Fibroblast of gingiva (primary cell): Measurements from ENCODE around the gene BFSP1.

ENCODE experiments used
- DNase-seq: peaks from one replicate; pipeline ENCODE4 v3.0.0-alpha.2; 2011; ENCODE audit warnings: low read depth

The BFSP1 gene

DNA sequence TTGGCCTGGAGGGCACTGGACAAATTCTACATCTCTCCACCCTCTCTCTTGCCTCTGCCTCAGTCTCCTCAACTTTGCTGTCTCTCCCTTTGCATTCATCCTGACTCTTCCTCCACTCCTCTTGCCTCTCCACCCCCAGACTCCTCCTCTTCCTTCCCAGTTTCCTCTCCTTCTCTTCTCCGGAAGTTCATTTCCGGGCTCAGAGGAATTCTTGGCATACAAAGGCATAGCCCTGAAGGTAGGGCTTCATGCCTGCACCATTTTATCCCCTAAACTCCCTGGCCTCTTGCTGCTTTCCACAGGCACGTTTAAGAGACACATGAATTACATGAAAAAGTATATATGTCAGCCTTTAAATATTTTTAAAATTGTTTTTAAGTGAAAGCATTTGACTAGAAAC, 10.6 kb downstream of the BFSP1 start:
- no peak for DNase-seq

DNA sequence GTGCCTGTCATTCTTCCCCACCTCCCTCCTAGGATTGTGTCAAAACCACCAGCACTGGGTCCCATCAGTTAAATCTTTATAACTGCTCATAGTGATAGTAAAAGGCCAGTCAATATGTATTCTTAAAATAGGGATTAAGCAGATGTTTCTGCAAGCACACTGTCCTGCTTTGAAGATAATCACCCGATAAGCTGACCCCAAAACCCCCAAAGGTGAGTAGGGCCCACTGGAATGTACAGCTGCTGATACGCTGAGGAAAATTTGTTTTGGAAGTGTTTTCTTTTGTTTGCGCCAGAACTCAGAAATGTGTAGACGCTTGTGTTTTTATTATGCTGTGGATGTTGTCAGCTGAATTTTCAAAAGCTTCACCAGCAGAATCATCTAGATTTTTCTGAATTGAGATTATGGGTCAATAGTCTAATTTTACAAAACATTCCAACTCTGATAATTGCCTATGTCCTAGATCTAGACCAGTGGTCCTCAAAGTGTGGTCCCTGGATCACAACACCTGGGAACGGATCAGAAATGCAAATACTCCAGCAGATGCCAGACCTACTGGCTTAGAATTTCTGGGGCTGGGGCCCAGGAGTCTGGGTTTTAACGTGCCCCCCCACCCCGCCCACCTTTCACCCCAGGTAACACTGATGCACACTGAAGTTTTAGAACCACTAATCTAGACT, 11.4 kb downstream of the BFSP1 start:
- no peak for DNase-seq

DNA sequence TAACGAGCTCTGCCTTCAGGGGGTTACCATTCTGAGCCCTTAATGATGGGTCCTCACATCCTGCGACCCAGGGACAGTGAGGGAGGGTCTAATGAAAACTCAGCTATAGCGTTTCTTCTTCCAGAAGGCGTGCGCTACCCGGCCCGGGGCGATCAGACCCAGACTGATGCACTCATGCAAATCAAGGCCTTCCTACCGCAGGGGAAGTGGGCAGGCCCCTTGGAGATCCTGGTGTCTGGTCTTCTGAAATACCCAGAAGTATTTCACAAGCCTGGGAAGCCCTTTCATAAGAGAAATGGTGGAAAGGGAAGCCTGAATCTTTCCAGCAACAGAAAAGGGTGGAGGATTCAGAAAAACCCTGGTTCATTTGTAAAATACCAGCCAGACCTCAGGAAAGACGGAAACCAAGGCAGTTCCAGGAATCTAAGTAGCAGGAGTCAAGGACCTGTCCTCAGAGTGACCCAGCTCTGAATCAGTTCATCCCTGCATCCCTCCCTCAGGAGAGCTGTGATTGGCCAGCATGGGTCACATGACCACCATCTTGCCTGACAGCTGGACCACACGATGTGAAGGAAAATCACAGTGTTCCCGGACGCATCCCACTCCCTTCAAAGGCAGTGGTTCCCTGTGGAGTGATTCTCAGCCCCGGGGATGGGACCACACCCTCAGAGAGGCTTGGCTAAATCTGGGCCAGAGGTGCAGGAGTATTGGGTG, 12.7 kb downstream of the BFSP1 start:
- DNase-seq, result no peak

DNA sequence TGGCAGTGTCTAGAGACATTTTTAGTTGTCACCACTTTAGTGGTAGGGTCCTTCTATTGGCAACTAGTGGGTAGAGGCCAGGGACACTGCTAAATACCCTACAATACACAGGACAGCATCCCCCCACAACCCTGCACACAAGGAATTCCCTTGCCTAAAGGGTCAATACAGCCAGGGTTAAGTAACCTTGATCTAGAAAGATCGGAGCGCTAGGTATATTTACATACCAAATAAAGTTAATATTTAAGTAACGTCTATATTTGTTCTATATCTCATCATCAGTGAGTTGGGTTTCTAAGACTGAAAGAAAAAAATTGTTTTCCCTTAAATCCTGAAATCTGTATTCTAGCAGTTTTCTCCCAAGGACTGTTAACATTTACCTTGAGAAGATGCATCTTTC, 16.1 kb downstream of the BFSP1 start:
- no peak for DNase-seq

DNA sequence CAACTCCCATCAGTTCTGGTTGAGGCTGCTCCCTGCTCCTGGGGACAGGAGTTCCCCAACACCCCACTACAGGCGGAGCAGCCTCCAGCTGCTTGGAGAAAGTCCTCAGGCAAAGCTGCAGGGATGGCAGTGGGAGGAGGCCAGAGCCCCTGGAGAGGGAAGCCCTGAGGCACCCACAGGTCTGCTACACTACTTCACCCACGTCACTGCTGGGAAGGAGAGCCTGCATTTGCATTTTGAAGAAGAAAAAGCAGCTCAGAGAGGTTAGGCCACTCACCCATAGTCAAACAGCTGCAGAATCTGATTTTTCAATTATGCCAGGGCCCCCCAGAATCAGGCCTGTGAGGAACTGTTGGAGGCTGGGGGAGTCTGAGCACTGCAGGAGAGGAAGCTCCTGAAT, 17.2 kb downstream of the BFSP1 start:
- no peak for DNase-seq

DNA sequence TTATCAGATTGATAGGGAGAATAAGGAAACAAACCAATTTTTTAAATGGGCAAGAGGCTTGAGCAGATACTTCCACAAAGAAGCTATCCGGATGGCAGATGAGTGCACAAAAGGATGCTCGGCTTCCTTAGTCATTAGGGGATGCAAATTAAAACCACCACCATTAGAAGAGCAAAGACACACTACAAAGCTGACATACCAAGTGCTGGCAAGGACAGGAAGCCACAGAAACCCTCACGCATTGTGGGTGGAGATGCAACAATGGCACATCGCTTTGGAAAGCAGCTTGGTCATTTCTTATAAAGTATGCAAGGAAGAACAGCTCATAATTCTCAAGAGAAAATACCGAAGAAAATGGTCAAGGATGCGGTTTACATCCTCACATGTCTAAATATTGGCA, 19.8 kb downstream of the BFSP1 start:
- no peak for DNase-seq

DNA sequence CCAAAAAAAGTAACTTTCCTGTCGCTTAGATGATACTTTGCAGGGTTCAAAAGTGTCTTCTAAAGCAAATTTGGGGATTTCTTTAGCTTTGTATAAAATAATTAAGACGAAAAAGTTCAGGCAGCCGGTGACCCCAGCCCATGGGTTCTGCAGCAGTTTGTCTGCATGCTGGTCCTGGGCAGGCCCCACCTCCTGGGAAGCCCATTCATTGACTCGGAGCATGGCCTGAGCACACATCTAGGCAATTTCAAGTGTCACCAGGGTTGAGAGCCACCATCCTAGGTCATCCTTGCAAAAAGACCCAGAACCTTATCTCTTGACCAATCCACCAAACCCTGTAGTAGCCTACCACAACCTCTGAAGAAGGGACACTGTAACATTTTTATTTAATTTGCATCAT, 20.6 kb downstream of the BFSP1 start:
- no peak for DNase-seq

DNA sequence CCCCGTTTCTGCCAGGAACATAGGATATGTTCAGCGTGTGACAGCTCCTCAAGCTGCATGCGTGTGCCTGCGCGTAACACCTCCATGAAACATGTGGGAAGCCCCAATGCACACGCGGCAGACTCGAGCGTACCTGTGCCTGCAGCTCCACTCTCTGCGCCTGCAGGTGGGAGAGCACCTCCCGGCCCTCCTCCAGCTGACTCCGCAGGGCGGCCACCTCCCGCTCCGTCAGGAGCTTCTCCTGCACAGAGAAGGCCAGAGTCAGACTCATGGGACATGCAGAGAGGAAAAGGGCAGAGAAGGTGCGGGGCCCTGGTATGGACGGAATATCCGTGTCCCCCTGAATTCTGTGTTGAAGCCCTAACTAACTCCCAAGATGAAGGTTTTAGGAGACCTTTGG, 22.4 kb downstream of the BFSP1 start:
- no peak for DNase-seq

DNA sequence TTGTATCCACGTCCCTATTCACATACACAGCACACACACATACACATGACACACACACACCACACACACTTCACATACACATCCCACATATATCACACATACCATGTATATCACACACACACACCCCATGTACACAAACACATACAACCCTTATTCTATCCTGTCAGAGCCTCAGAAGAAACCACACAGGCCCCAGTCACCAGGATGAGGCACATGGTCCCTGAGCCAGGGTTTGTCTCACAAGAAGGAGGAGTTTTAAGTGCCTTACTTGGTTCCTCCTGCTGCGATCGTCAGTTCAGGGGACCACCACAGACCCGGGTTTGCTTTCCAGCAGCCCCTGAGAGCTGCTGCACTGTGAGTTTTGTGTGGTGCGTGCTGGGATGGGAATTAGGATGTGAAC, 23.6 kb downstream of the BFSP1 start:
- DNase-seq, result no peak

DNA sequence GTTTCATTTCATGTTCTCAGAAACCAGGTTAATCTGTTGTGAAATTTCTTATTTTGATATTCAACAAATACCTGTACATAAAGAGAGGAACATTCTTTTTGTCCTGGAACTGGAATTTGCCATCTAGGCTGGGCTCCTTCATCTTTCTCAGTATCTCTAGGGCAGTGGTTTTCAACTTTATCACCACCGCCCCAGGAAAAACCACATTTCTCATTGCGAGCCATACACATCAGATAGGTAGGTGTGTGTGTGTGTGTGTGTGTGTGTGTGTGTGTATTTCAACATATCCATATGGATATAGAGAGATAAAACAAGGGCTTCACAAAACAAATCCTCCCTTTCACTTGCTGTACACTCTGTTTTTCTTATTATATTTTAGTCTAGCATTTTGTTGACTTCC, 24.1 kb downstream of the BFSP1 start:
- no peak for DNase-seq

DNA sequence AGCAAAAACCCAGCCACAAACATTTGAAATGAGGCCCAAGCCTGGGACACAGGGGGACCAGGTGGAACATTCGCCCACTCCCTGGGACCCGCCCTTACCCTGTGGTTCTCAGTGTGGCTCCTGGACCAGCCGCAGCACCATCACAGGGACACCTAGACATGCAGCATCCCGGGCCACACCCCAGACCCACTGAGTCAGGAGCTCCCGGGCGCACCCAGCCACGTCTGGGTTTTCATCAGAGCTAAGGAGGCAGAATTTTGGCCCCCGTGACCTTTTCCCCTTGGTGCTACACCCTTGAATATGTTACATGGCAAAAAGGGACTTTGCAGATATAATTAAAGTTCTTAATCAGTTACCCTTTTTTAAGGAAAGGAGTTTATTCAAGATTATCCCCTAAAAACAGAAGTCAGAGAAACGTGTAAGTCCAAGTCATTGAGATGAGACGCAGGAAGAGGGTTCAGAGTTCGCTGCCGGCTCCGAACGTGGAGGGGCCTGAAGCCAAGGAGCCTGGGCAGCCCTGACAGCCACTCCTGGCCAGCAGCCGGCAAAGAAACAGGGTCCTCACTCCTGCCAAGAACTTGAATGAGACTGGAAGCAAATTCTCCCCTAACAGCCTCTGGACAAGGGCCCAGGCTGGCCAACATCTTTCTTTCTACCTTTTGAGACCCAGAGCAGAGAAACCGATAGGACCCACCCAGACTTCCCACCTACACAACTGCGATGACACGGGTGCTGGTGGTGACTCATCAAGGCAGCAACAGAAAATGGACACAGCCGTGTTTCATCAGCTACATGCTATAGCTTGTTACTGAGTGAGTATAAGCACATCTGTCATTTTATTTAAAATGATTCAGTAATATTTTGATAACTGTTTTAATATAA, 25.3 kb downstream of the BFSP1 start:
- DNase-seq, result no peak

DNA sequence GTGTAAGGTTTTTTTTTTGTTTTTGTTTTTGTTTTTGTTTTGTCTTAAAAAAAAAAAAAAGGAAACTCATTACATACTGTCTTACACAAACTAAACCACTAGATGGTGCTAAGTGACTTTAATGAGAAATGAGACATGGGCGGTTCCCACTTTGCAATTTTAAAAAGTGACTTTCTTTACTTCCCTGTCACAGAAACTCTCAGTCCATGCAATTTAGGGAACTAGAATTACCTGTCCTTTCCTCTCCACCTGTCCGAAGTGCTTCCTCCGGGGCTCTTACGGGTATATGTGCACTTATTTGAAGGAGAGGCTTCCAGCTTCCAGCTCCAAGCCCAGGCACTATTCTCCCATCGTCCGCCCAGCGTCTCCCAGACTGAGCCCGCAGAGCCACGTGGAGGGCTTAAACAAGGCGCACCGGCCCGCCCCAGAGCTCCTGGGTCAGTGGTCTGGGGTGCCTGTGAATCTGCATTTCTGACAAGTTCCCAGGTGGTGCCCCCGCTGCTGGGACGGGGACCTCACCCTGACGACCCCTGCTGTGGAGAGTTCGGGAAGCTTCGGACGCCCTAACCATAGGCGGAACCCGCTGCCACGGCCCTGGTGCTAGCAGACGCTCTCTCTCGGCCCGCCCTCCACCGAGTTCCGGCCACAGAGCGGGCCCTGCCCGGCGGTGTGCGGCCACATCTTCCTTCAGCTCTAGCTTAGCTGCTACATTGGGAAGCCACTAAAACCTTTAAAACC, 26.1 kb downstream of the BFSP1 start:
- peak; percentile 33 for DNase-seq

DNA sequence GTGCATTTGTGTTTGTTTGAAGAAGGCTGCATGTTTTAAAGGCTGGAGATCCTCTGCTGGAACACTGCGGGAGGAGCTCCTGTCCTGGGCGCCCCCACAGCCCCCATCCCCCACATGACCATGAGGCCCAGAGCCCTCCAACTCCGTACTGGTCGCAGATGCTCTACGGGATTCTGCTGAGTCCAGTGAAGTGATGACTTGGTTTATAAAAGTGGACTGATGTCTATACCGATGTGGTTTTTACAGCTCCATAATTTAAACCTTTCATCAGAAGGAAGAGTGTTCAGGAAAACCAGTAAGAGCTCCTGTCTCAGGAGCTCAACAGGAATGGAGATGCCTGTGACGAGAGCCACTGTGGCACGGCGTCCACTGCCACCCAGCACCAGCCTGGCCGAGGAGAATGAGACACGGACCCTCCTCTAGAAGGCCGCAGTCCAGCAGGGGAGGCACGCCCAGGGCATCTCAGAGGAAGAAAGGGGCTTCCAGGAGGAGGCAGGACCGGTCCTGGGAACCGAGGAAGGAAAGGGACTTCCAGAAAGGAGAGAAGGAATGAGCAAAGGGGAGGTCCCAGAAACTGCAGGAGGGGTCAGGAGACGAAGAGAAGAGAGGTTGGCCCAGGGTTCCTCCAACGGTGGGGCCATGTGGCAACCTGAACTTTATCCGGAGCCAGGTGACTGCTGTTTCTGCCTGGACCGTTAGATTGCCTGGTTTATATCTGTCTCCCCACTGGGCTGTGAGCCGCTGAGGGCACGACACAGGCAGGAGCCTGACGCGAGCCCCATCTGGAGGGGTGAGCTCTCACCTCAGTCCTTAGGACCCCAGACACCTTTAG, 26.9 kb downstream of the BFSP1 start:
- DNase-seq, result no peak

DNA sequence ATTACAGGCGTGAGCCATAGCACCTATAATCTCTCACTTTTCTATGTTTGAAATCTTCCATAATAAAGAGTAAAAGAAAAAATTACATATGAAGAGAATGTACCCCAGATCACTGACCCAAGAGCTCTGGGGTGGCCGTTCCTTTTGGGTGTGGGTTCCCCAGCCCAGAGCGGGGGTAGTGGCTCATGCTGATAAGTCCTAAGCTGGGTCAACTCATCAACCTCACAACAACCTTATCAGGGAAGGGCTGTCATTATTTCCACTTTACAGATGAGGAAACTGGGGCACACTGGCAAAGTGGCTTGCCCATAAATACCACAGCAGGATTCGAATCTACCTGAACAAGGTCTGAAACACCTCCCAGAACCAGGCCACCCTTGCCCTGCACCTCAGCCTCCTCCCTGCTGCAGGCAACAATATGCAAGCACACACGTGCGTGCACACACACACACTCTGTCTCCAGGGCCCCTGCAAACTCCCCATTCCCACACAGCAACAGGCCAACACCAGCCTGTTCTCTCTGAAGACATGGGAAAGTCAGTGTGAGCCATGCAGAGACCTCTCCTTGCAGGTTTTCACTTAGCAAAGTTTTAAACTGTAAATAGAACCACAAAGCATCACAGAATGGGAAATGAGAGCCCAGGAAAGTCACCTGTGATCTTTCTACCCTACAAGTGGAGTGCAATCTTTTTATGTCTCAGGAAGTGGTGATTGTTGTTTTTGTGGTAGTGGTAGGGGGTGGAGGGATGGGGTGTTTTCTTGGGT, 27.7 kb downstream of the BFSP1 start:
- DNase-seq, result no peak

DNA sequence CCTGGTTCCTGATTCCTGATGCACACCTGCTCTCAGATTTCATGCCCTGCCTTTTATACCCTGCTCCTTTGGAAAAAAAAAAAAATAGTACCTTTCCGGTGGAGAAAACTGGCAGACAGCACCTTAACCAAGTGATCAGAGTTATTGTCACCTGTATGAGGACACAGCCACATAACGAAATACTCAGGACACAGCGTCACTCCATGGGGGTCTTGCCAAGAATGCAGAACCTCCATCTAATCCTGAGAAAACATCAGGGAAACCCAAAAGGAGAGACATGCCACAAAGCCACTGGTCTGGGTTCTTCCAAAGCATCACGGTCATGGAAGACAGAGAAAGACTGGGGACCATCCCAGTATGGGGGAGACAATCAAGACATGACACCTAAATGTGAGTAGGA, 29.1 kb downstream of the BFSP1 start:
- DNase-seq, result no peak

DNA sequence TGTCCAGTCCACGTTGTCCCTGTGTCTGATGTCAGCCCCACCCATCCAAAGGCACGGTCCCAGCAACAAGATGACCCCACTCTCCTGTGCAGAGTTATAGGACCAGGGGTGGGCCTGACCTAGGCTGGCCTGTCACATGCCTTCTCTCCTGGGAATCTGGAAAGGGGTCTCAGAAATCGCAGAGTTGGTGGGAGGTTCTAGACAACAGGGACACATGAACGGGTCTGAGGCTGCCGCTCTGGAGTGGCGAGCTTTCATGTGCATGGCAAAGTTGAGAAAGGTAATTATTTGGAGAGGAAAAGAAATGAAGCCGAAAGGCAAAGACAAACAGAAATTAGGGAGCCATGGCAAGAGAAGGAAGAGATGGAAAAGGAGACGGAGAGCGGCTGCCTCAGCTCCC, 29.5 kb downstream of the BFSP1 start:
- no peak for DNase-seq

DNA sequence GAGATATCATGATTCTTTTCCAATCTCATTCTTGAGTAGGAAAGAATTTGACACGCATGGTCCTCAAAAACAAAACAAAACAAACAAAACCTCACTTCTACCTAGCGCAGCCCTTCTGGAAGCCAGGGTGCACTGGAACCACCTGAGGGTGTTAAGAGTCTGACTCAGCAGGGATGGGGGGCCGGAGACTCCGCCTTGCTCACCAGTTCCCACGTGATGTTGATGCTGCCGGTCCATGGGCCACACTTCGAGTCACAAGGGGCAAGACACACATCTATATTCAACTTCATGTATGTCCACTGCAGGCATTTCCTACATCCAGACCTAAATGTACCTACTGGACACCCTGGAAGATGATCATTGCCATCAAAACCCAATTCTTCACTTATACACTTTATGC, 30.4 kb downstream of the BFSP1 start:
- no peak for DNase-seq

DNA sequence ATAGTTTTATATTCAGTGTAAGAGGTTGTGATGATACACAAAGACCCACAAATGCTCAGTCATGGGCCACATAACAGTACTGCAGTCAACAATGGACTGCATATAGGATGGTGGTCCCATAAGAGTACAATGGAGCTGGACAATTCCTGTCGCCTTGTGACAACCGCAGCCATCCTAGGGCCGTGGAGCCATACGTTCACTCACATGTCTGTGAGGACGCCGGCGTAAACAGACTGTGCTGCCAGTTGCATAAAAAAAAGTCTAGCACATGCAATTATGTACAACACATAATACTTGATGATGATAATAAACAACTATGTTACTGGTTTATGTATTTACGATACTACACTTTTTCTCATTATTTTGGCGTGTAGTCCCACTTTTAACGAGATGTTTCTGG, 30.9 kb downstream of the BFSP1 start:
- no peak for DNase-seq

DNA sequence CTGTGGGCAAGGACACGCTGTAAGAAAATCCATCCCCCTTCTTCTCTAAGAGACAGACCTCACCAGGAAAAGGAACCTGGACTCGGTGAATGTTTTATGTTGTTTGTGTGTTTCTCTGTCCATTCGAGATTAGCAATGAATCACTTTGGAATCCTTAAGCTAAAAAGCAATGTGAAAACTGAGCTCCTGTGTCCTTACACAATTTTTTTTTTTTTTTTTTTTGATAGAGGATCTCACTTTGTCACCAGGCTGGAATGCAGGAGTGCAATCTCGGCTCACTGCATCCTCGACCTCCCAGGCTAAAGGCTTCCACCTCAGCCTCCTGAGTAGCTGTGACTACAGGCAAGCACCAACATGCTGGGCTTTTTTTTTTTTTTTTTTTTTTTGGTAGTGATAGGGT, 32.1 kb downstream of the BFSP1 start:
- peak; percentile 36 for DNase-seq

DNA sequence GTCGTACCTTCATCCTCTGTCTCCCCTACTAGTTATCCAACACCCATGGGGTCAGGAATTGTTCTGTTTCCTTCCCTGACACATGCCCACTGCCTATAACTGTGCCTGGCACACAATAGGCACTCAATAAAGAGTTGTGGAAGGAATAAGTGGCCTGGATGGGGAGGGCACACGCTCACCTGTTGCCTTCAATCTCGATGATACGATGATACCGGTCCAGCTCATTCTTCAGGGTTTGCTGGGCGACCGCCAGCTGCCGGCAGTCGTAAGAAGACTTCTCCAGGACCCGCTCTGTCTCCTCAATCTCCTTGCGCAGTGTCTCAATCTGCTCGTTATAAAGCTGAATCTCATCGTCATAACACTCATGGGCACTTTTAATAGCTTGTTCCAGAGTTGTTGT, 32.5 kb downstream of the BFSP1 start:
- DNase-seq, result no peak
